Measurements from ENCODE around the gene C13orf46. TPM values are rescaled to one million over a fixed set of nuclear protein-coding genes. Genes with fewer than 3 reads are reported as not detected.

Gene C13orf46
- total and polyA plus RNA-seq, 8 donors: 2.9 to 23.1 (median 10.6) TPM

- no peak for FAIRE-seq
These were observed 27.6 kb upstream of the C13orf46 start for GRCh38 chr13:114001331-114002008.

GRCh38 chr13:114000151-114001040, 26.5 kb upstream of the C13orf46 start:
- DNase-seq (peak in 2 of 6 donors; percentile 7 to 44), ATAC-seq (no peak), FAIRE-seq (no peak)
- intact Hi-C loops (cut with DNase I): no loop called here
- H3K27me3 ChIP-seq: no peaks in the 10 kb centered on the region
- no peaks in the 10 kb centered on the region for H3K36me3 ChIP-seq
- no peaks in the 10 kb centered on the region for H3K4me1 ChIP-seq
- TF ChIP-seq, protein P1, sequence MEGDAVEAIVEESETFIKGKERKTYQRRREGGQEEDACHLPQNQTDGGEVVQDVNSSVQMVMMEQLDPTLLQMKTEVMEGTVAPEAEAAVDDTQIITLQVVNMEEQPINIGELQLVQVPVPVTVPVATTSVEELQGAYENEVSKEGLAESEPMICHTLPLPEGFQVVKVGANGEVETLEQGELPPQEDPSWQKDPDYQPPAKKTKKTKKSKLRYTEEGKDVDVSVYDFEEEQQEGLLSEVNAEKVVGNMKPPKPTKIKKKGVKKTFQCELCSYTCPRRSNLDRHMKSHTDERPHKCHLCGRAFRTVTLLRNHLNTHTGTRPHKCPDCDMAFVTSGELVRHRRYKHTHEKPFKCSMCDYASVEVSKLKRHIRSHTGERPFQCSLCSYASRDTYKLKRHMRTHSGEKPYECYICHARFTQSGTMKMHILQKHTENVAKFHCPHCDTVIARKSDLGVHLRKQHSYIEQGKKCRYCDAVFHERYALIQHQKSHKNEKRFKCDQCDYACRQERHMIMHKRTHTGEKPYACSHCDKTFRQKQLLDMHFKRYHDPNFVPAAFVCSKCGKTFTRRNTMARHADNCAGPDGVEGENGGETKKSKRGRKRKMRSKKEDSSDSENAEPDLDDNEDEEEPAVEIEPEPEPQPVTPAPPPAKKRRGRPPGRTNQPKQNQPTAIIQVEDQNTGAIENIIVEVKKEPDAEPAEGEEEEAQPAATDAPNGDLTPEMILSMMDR (IDR thresholded peaks at IDR 0.05): no peak
- H3K9me3 ChIP-seq: no peaks in the 10 kb centered on the region
- no peak overlapping the region for H3K4me3 ChIP-seq
- 92 to 95% methylated on average over 26 of the region's 26 CpGs for WGBS, 2 donors
- H3K27ac ChIP-seq: no peak overlapping the region

More at GRCh38 chr13:114001331-114002008, 27.6 kb upstream of the C13orf46 start:
- Histone ChIP-seq H3K27me3 (no peaks in the 10 kb centered on the region), H3K4me3 (no peak overlapping the region), H3K36me3 (no peaks in the 10 kb centered on the region), H3K27ac (no peak overlapping the region), H3K9me3 (no peaks in the 10 kb centered on the region), H3K4me1 (no peaks in the 10 kb centered on the region)
- TF ChIP-seq, protein P1 (IDR thresholded peaks at IDR 0.05): no peak
- WGBS, 2 donors: 93% methylated on average over 46 of the region's 46 CpGs
- intact Hi-C loops (cut with DNase I): no loop called here
- no peak for ATAC-seq
- peak in 2 of 6 donors; percentile 22 to 64 for DNase-seq

GRCh38 chr13:113999618-113999910, 25.7 kb upstream of the C13orf46 start:
- ATAC-seq (no peak), DNase-seq (peak in 2 of 6 donors; percentile 18 to 68), FAIRE-seq (no peak)
- TF ChIP-seq, protein P1 (IDR thresholded peaks at IDR 0.05): no peak
- 72 to 73% methylated on average over 9 to 10 of the region's 10 CpGs for WGBS, 2 donors
- H3K27ac ChIP-seq: no peak overlapping the region
- no peaks in the 10 kb centered on the region for H3K4me1 ChIP-seq
- H3K27me3 ChIP-seq: no peaks in the 10 kb centered on the region
- intact Hi-C loops (cut with DNase I): no loop called here
- no peaks in the 10 kb centered on the region for H3K9me3 ChIP-seq
- no peak overlapping the region for H3K4me3 ChIP-seq
- H3K36me3 ChIP-seq: no peaks in the 10 kb centered on the region

DNA sequence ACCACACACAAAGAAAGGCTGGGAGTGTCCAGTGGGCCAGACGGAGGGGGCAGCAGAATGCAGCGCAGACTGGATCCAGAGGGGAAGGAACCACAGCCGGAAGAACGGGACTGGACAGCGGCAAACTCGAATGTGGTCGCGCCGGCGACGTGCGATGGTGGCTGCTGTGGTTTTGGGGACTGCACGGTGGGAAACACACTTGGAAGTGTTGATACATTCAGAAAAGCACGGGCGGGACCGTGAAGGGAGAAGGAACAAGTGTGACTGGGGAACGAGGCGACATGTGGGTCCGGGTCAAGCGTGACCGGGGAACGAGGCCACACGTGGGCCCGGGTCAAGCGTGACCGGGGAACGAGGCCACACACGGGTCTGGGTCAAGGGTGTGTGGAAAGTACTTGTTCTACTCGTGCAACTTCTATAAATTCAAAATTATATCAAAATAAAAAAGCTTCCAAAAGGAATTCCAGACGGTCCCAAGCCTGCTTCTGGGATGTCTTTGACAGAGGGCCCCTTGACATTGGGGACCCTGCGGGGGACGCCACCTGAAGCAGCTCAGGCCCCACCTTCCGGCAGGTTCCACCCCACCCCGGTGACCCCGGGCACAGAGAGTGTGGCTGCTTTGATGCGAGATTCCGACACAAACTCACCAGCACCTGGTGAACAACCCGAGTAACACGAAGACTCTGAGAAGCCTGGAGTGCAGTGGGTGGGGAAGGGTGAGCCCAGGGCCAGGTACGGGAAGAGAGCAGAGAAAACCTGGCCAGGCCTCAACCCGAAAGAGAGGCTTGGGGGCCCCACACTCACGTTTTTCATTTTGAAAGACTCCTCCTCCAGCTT, 25.1 kb upstream of the C13orf46 start:
- DNase-seq (peak in 2 of 6 donors; percentile 9 to 49), FAIRE-seq (no peak)
- TF ChIP-seq, protein P1 (IDR thresholded peaks at IDR 0.05): no peak

More for the DNA sequence above, 25.1 kb upstream of the C13orf46 start:
- Histone ChIP-seq H3K9me3 (no peaks in the 10 kb centered on the region), H3K4me3 (no peak overlapping the region), H3K36me3 (no peaks in the 10 kb centered on the region), H3K27me3 (no peaks in the 10 kb centered on the region), H3K27ac (no peak overlapping the region), H3K4me1 (no peaks in the 10 kb centered on the region)
- ATAC-seq: no peak
- intact Hi-C loops (cut with DNase I): no loop called here
- 89 to 92% methylated on average over 40 to 42 of the region's 42 CpGs for WGBS, 2 donors
